Activated T-cell treated with anti-CD3 and anti-CD28 coated beads for 48 hours (primary cell): ENCODE data around the gene CATSPER2.
"Not testable (repeated sequence)": the region's sequence is repeated elsewhere in the genome, so short reads cannot be mapped to it uniquely, and the experiment has no call there.

ENCODE experiments used
- DNase-seq: peaks from one replicate; pipeline ENCODE4 v3.0.0-alpha.2; 2020; ENCODE audit warnings: low read depth

The CATSPER2 gene

DNA sequence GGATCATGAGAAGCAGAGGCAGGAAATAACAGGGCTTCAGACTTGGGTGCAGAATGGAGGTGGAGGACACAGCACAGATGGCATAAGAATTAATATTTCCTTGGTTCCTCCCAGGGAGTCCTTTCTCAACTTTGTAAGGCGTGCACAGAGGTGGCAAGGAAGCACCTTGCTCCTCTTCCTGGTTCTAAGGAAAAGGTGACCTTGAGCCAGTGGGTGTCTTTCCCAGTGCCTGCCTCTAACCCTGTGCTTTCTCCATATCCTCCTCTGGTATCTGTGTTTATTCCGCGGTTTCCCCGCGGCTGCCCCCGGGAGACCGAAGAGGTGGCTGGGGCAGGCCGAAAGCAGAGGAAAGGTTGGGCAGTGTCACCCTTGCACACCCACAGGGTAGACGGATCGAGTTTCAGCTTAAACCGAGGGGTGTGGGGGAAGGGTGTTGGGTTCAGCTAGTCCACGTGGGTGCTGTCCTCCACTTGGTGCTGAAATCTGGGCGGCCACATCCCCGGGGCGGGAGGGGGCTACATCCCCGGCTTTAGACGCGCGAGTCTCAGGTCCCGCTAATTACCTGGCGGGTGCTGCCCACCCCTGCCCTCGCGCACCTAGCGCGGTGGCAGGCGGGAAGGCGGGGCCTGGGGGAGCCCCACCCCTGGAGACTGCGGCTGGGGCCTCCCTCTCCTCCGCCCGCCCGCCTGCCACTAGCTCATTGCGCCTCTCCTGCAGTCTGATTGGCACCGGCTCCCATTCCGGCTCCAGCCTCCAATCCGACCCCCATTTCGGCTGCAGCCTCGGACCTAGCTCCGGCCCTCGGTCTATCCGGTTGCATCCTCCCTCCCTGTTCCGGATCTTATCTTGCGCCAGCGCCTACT lies 55.1 kb downstream of the CATSPER2 start, which contains the start of gene CKMT1B:
TSS of gene CKMT1B (plus strand) at position 700 of the 863 bp plus-strand sequence. CDS start 192 bp downstream, outside the sequence.
- not testable (repeated sequence) for DNase-seq

DNA sequence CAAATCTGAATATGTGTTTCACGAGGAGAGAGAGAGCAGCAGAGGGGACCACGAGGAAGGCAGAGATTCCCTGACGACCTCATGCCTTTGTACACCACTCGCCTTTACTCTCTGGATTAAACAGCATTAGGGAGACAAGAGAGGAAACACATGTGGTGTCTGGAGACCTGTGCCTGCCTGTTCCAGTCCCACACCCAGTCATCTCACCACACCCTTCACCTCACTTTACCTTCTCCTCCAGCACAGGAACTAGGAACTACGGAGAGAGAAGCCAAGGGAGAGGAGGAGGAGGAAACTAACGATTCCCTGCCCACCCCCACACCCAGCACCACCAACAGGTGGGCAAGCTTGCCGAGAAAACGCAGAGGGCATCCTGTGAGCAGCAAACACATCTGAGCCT lies 55.8 kb downstream of the CATSPER2 start:
- not testable (repeated sequence) for DNase-seq

DNA sequence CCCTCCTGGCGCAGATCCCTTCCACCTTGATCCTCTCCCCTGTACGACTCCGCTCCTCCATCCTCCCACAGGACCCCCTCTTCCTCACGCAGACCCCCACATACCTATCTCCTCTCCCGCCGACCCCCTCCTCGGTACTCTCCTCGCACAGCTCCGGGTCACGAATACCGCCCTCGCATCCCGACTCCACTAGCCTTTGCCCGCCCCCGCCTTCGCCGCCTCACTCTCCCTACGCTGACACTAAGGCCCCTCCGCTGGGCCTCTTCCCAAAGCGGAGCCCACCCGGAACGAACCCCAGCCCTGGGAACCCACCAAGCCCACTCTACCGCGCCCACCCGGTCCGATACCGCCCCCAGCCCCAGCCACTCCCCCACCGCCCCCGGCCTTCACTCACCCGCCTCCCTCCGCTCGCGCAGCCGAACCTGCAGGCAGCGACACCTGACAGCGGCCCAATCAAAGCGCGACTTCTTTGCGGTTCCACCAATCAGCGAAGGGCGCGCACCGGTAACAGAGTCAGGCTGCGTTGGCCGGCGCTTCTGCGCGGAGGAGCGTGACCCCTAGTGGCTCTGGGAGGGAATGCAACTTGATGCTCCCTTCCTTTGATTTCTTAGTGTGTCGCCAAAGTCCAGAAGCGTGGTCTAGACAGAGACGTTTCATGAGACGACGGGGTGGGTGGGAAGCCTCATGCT lies 58.7 kb downstream of the CATSPER2 start, which contains the start of gene PPIP5K1:
TSS of gene PPIP5K1 (minus strand) at position 431 of the 689 bp plus-strand sequence. CDS start 5,704 bp downstream, outside the sequence.
- DNase-seq = not testable (repeated sequence)
